ENCODE measurements around the gene ZNF778.

The ZNF778 gene

GRCh38 chr16:89280546-89281188 lies 63.2 kb downstream of the ZNF778 start:
- H4K8ac ChIP-seq (ENCODE audit: low read length) = no peak overlapping the region
- no peak overlapping the region for H2BK5ac ChIP-seq (ENCODE audit: low read depth, low read length, poor library complexity, severe bottlenecking)
- WGBS = 97% methylated on average over 42 of the region's 44 CpGs
- H4K91ac ChIP-seq (ENCODE audit: low read length) = no peak overlapping the region
- H3K18ac ChIP-seq (ENCODE audit: low read depth in 1 of 2, low read length in 2 of 2) = no peak overlapping the region
- H2AFZ ChIP-seq (ENCODE audit: low read depth, low read length) = no peak overlapping the region
- no peaks in the 10 kb centered on the region for H3K27me3 ChIP-seq (ENCODE audit: control insufficient read depth in 1 of 2, insufficient read depth in 1 of 2, low read length in 2 of 2)
- no peak for DNase-seq
- H3K23ac ChIP-seq (ENCODE audit: low read length in 2 of 2) = no peak overlapping the region
- no peak overlapping the region for H3K14ac ChIP-seq (ENCODE audit: low read length in 2 of 2)
- H2BK15ac ChIP-seq (ENCODE audit: low read depth, poor library complexity, severe bottlenecking) = no peak overlapping the region
- H3K79me1 ChIP-seq (replicated peaks; ENCODE audit: low read length, poor library complexity, severe bottlenecking) = peaks cover 51% of the 10 kb centered on the region
- H3K4me2 ChIP-seq (ENCODE audit: low read length, poor library complexity, severe bottlenecking) = no peak overlapping the region
- H3K27ac ChIP-seq (ENCODE audit: low read length, poor library complexity, severe bottlenecking) = no peak overlapping the region
- H3K4me1 ChIP-seq (ENCODE audit: control insufficient read depth, insufficient read depth, low read depth, low read length) = peaks cover 17% of the 10 kb centered on the region
- H3K36me3 ChIP-seq (ENCODE audit: control insufficient read depth in 1 of 2, insufficient read depth in 2 of 2, low read depth in 1 of 2, low read length in 2 of 2) = peaks cover 81 to 87% of the 10 kb centered on the region in 2 experiments
- H3K9me3 ChIP-seq (ENCODE audit: control insufficient read depth, low read length) = no peaks in the 10 kb centered on the region
- H3K9ac ChIP-seq (ENCODE audit: low read length) = no peak overlapping the region
- no peak overlapping the region for H3K4ac ChIP-seq (ENCODE audit: low read depth in 1 of 2, low read length in 2 of 2)
- no peak overlapping the region for H2BK120ac ChIP-seq (ENCODE audit: low read depth, low read length)
- H2AK5ac ChIP-seq (ENCODE audit: low read length, severe bottlenecking) = no peak overlapping the region
- H3K4me3 ChIP-seq (ENCODE audit: insufficient read depth in 1 of 2, low read depth in 1 of 2, low read length in 2 of 2) = no peak overlapping the region
- no peak overlapping the region for H2BK12ac ChIP-seq (ENCODE audit: low read length in 2 of 2)

- Histone ChIP-seq H4K91ac (ENCODE audit: low read length) (no peak overlapping the region), H2BK120ac (ENCODE audit: low read depth, low read length) (no peak overlapping the region), H3K4me3 (ENCODE audit: insufficient read depth in 1 of 2, low read depth in 1 of 2, low read length in 2 of 2) (peak overlapping the region in 1 of 2 experiments; percentile 3), H3K27ac (ENCODE audit: low read length, poor library complexity, severe bottlenecking) (no peak overlapping the region), H2AK5ac (ENCODE audit: low read length, severe bottlenecking) (no peak overlapping the region), H3K27me3 (ENCODE audit: control insufficient read depth in 1 of 2, insufficient read depth in 1 of 2, low read length in 2 of 2) (no peaks in the 10 kb centered on the region), H3K18ac (ENCODE audit: low read depth in 1 of 2, low read length in 2 of 2) (no peak overlapping the region), H2AFZ (ENCODE audit: low read depth, low read length) (no peak overlapping the region), H3K14ac (ENCODE audit: low read length in 2 of 2) (no peak overlapping the region), H3K36me3 (ENCODE audit: control insufficient read depth in 1 of 2, insufficient read depth in 2 of 2, low read depth in 1 of 2, low read length in 2 of 2) (peaks cover 81 to 87% of the 10 kb centered on the region in 2 experiments), H2BK12ac (ENCODE audit: low read length in 2 of 2) (no peak overlapping the region), H3K9ac (ENCODE audit: low read length) (no peak overlapping the region), H3K79me1 (replicated peaks; ENCODE audit: low read length, poor library complexity, severe bottlenecking) (peaks cover 46% of the 10 kb centered on the region), H2BK5ac (ENCODE audit: low read depth, low read length, poor library complexity, severe bottlenecking) (no peak overlapping the region), H2BK15ac (ENCODE audit: low read depth, poor library complexity, severe bottlenecking) (no peak overlapping the region), H3K4ac (ENCODE audit: low read depth in 1 of 2, low read length in 2 of 2) (no peak overlapping the region), H3K4me2 (ENCODE audit: low read length, poor library complexity, severe bottlenecking) (no peak overlapping the region), H4K8ac (ENCODE audit: low read length) (no peak overlapping the region), H3K9me3 (ENCODE audit: control insufficient read depth, low read length) (no peaks in the 10 kb centered on the region), H3K23ac (ENCODE audit: low read length in 2 of 2) (no peak overlapping the region), H3K4me1 (ENCODE audit: control insufficient read depth, insufficient read depth, low read depth, low read length) (peaks cover 17% of the 10 kb centered on the region)
- DNase-seq = no peak
- 98% methylated on average over 28 of the region's 28 CpGs for WGBS
Measured at GRCh38 chr16:89281189-89281577, 63.7 kb downstream of the ZNF778 start.

DNA sequence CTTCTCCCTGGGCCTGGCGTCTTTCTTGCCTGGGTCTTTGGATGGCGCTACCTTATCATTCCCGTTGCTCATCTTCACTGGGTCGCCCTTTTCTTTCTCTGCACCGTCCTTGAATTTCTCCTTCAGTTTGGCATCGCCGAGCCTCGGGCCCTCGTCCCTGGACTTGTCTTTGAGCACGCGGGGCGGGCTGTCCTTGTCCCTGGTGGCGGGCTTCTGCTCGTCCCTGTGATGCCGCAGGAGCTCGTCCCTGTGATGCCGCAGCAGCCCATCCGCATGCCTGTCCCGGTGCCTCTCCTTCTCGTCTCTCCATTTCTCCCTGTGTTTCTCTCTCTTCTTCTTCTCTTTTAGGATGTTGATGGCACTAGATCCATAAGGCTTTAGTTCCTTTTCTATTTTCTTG lies 64.3 kb downstream of the ZNF778 start:
- Histone ChIP-seq H3K4ac (ENCODE audit: low read depth in 1 of 2, low read length in 2 of 2) (no peak overlapping the region), H3K27me3 (ENCODE audit: control insufficient read depth in 1 of 2, insufficient read depth in 1 of 2, low read length in 2 of 2) (no peaks in the 10 kb centered on the region), H2BK120ac (ENCODE audit: low read depth, low read length) (no peak overlapping the region), H2AFZ (ENCODE audit: low read depth, low read length) (no peak overlapping the region), H3K9me3 (ENCODE audit: control insufficient read depth, low read length) (no peaks in the 10 kb centered on the region), H4K91ac (ENCODE audit: low read length) (no peak overlapping the region), H3K36me3 (ENCODE audit: control insufficient read depth in 1 of 2, insufficient read depth in 2 of 2, low read depth in 1 of 2, low read length in 2 of 2) (peaks cover 82 to 87% of the 10 kb centered on the region in 2 experiments), H3K79me1 (replicated peaks; ENCODE audit: low read length, poor library complexity, severe bottlenecking) (peaks cover 42% of the 10 kb centered on the region), H3K9ac (ENCODE audit: low read length) (no peak overlapping the region), H3K23ac (ENCODE audit: low read length in 2 of 2) (no peak overlapping the region), H2BK5ac (ENCODE audit: low read depth, low read length, poor library complexity, severe bottlenecking) (no peak overlapping the region), H2BK12ac (ENCODE audit: low read length in 2 of 2) (no peak overlapping the region), H3K14ac (ENCODE audit: low read length in 2 of 2) (no peak overlapping the region), H3K4me3 (ENCODE audit: insufficient read depth in 1 of 2, low read depth in 1 of 2, low read length in 2 of 2) (no peak overlapping the region), H4K8ac (ENCODE audit: low read length) (no peak overlapping the region), H3K18ac (ENCODE audit: low read depth in 1 of 2, low read length in 2 of 2) (no peak overlapping the region), H2AK5ac (ENCODE audit: low read length, severe bottlenecking) (no peak overlapping the region), H2BK15ac (ENCODE audit: low read depth, poor library complexity, severe bottlenecking) (no peak overlapping the region), H3K4me1 (ENCODE audit: control insufficient read depth, insufficient read depth, low read depth, low read length) (peaks cover 17% of the 10 kb centered on the region), H3K4me2 (ENCODE audit: low read length, poor library complexity, severe bottlenecking) (no peak overlapping the region), H3K27ac (ENCODE audit: low read length, poor library complexity, severe bottlenecking) (no peak overlapping the region)
- WGBS = 97% methylated on average over 17 of the region's 20 CpGs
- no peak for DNase-seq

- Histone ChIP-seq H3K18ac (ENCODE audit: low read depth in 1 of 2, low read length in 2 of 2) (no peak overlapping the region), H4K8ac (ENCODE audit: low read length) (no peak overlapping the region), H3K23ac (ENCODE audit: low read length in 2 of 2) (no peak overlapping the region), H3K9me3 (ENCODE audit: control insufficient read depth, low read length) (no peaks in the 10 kb centered on the region), H3K4me3 (ENCODE audit: insufficient read depth in 1 of 2, low read depth in 1 of 2, low read length in 2 of 2) (no peak overlapping the region), H3K36me3 (ENCODE audit: control insufficient read depth in 1 of 2, insufficient read depth in 2 of 2, low read depth in 1 of 2, low read length in 2 of 2) (peaks cover 82 to 88% of the 10 kb centered on the region in 2 experiments), H3K4me2 (ENCODE audit: low read length, poor library complexity, severe bottlenecking) (no peak overlapping the region), H2AK5ac (ENCODE audit: low read length, severe bottlenecking) (no peak overlapping the region), H2BK15ac (ENCODE audit: low read depth, poor library complexity, severe bottlenecking) (no peak overlapping the region), H3K9ac (ENCODE audit: low read length) (no peak overlapping the region), H3K14ac (ENCODE audit: low read length in 2 of 2) (no peak overlapping the region), H2BK12ac (ENCODE audit: low read length in 2 of 2) (no peak overlapping the region), H2BK5ac (ENCODE audit: low read depth, low read length, poor library complexity, severe bottlenecking) (no peak overlapping the region), H4K91ac (ENCODE audit: low read length) (no peak overlapping the region), H3K27me3 (ENCODE audit: control insufficient read depth in 1 of 2, insufficient read depth in 1 of 2, low read length in 2 of 2) (no peaks in the 10 kb centered on the region), H2BK120ac (ENCODE audit: low read depth, low read length) (no peak overlapping the region), H3K27ac (ENCODE audit: low read length, poor library complexity, severe bottlenecking) (no peak overlapping the region), H2AFZ (ENCODE audit: low read depth, low read length) (no peak overlapping the region), H3K4me1 (ENCODE audit: control insufficient read depth, insufficient read depth, low read depth, low read length) (peaks cover 12% of the 10 kb centered on the region), H3K4ac (ENCODE audit: low read depth in 1 of 2, low read length in 2 of 2) (no peak overlapping the region), H3K79me1 (replicated peaks; ENCODE audit: low read length, poor library complexity, severe bottlenecking) (peaks cover 43% of the 10 kb centered on the region)
- no peak for DNase-seq
- 95% methylated on average over 18 of the region's 18 CpGs for WGBS
Measured at GRCh38 chr16:89282523-89282922, 65.0 kb downstream of the ZNF778 start.
